ENCODE measurements around the gene PDPK1.
A peak's percentile ranks its signal among the peaks of the same experiment; 100 is the strongest.

DNA sequence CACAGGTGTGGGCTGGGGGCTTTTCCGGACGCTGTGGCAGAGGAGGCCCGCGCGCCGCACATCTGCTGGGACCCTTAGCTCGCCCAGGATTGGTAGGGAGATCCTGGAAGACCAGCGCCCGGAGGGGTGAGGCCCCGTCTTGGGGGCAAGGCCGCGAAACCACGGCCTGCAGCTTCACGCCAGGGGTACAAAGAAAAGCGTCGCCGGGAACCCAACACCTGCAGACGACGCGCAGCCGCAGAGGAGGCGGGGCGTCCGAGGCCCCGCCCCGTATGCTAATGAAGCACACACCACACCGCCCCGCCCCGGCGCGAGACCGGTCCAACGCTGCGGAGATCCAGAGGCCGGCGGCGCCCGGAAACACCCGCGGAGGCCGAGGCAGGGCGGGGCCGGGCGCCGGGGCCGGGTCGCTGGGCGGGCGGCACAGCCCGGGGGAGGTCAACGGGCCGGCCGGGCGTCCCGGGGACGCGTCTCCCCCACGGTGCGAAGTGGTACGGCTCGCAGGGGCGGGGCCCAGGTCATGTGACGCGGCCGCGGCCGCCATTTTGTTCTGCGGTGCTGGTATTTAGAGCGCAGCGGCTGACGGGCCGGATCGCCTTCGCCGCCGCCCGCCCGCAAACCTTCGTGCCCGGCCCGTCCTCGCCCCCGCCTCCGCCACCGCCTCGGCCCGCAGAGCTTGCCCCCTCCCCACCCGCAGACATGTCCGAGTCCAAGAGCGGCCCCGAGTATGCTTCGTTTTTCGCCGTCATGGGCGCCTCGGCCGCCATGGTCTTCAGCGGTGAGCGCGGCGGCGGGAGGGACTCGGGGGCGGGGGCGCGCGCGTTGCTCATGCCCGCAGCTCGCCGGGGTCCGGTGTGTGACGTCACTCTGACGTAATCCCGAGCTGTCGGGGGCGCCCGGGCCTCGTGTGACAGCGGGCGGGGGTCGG lies 24.2 kb upstream of the PDPK1 start, which contains the start of gene ATP6V0C:
- TF ChIP-seq, protein P1, sequence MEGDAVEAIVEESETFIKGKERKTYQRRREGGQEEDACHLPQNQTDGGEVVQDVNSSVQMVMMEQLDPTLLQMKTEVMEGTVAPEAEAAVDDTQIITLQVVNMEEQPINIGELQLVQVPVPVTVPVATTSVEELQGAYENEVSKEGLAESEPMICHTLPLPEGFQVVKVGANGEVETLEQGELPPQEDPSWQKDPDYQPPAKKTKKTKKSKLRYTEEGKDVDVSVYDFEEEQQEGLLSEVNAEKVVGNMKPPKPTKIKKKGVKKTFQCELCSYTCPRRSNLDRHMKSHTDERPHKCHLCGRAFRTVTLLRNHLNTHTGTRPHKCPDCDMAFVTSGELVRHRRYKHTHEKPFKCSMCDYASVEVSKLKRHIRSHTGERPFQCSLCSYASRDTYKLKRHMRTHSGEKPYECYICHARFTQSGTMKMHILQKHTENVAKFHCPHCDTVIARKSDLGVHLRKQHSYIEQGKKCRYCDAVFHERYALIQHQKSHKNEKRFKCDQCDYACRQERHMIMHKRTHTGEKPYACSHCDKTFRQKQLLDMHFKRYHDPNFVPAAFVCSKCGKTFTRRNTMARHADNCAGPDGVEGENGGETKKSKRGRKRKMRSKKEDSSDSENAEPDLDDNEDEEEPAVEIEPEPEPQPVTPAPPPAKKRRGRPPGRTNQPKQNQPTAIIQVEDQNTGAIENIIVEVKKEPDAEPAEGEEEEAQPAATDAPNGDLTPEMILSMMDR (IDR thresholded peaks at IDR 0.05 in 8 of 11, conservative IDR thresholded peaks at IDR 0.05 in 3 of 11) = no peak
- TF ChIP-seq POLR2AphosphoS5 (IDR thresholded peaks at IDR 0.05) = peak; percentile 95 to 98 (median 95)

All from spleen (tissue), 7 donors.